HepG2 (cell line): ENCODE measurements around the gene MAGI1. TPM values are rescaled to one million over a fixed set of nuclear protein-coding genes. Genes with fewer than 3 reads are reported as not detected.

Source experiments
- ATAC-seq: fragments of 200-7000 bp; cut with Tn5 transposase; 3 replicates; pipeline ENCODE4 v1.9.1; 2020; ENCODE audit warnings: mild to moderate bottlenecking, moderate library complexity
- BruUV-seq: library from RNA; stranded (reverse); fragments of 400-500 nt; replicated peaks from 2 replicates; lab custom pipeline; 2021; lab: Mats Ljungman, UMichigan
- CTCF ChIA-PET: fragments of 300-600 bp; formaldehyde crosslinking; extraction: SDS; loops from one replicate; lab custom pipeline; 2021; ENCODE audit warnings: low total read pairs, inconsistent platforms, low intra/inter-chr PET ratio; lab: Yijun Ruan, JAX
- POLR2A ChIA-PET: fragments of 350-600 bp; sonication (Branson Sonifier 250); formaldehyde crosslinking; loops from one replicate; lab custom pipeline; 2020; ENCODE audit warnings: antibody characterized with exemption, inconsistent platforms; lab: Yijun Ruan, JAX
- DNase-seq: peaks from one replicate; pipeline ENCODE4 v3.0.0-alpha.2; 2015; ENCODE audit warnings: low spot score
- FAIRE-seq: peaks from 3 replicates; lab custom pipeline; 2011; peaks lifted over from hg19 to GRCh38; lab: Jason Lieb, UNC
- H2AFZ ChIP-seq: one replicate; pipeline ENCODE4 v1.6.1; 2011; ENCODE audit warnings: low read length, inconsistent platforms
- H3K27ac ChIP-seq: fragments of 300-600 bp; 3 replicates; pipeline ENCODE4 v1.8.0; 2011; ENCODE audit warnings: mixed run types, mild to moderate bottlenecking, mixed read lengths, low read length, inconsistent platforms; ENCODE audit not compliant: insufficient read depth; ENCODE audit errors: extremely low read length
- H3K27me3 ChIP-seq, 2 experiments: fragments of 200-600 bp in 1 of 2; 2 replicates in 1 of 2; 3 replicates in 1 of 2; pipeline versions ENCODE4 v1.6.0 to v1.8.0; 2011; ENCODE audit warnings: low read length in 2 of 2, mild to moderate bottlenecking in 2 of 2, moderate library complexity in 2 of 2, inconsistent platforms in 1 of 2; ENCODE audit not compliant: insufficient read depth in 2 of 2, control insufficient read depth in 1 of 2
- H3K36me3 ChIP-seq, 2 experiments: fragments of 200-600 bp in 1 of 2; replicated peaks in 1 of 2; 2 replicates in 1 of 2; 3 replicates in 1 of 2; pipeline versions ENCODE4 v1.5.1 to v1.8.0; 2011; ENCODE audit warnings: low read length in 2 of 2, inconsistent platforms in 1 of 2; ENCODE audit not compliant: insufficient read depth in 2 of 2, control insufficient read depth in 1 of 2
- H3K4me1 ChIP-seq: 2 replicates; pipeline ENCODE4 v1.5.1; 2012; ENCODE audit warnings: low read length, inconsistent platforms; ENCODE audit not compliant: insufficient read depth
- H3K4me2 ChIP-seq: 2 replicates; pipeline ENCODE4 v1.6.0; 2011; ENCODE audit warnings: low read depth, low read length, inconsistent platforms
- H3K4me3 ChIP-seq, 3 experiments: fragments of 200-600 bp in 1 of 3; sonication (generic), shearing (Covaris generic) in 1 of 3; replicated peaks in 1 of 3; 2 replicates each; pipeline ENCODE4 v1.5.1; 2011 to 2016; ENCODE audit warnings: low read length in 3 of 3, inconsistent platforms in 2 of 3, low read depth in 2 of 3, mild to moderate bottlenecking in 2 of 3, control low read depth in 1 of 3, mixed read lengths in 1 of 3; ENCODE audit not compliant: insufficient read depth in 1 of 3
- H3K79me2 ChIP-seq: one replicate; pipeline ENCODE4 v1.6.1; 2011; ENCODE audit warnings: low read length, inconsistent platforms; ENCODE audit not compliant: insufficient read depth
- H3K9ac ChIP-seq: 2 replicates; pipeline ENCODE4 v1.6.0; 2011; ENCODE audit warnings: mild to moderate bottlenecking, low read depth, low read length, inconsistent platforms; ENCODE audit not compliant: insufficient read depth
- H3K9me3 ChIP-seq: 2 replicates; pipeline ENCODE4 v1.5.1; 2012; ENCODE audit warnings: mild to moderate bottlenecking, low read length
- H4K20me1 ChIP-seq: 2 replicates; pipeline ENCODE4 v1.6.0; 2011; ENCODE audit warnings: inconsistent platforms, mild to moderate bottlenecking, low read length, moderate library complexity; ENCODE audit not compliant: insufficient read depth
- HDAC1 ChIP-seq: sonication (generic); formaldehyde crosslinking; IDR thresholded peaks from 2 replicates; pipeline ENCODE4 v1.5.1; 2020; ENCODE audit warnings: mild to moderate bottlenecking, missing genetic modification reagents
- SNAPC4 ChIP-seq: sonication (generic); formaldehyde crosslinking; IDR thresholded peaks from 2 replicates; pipeline ENCODE4 v1.4.0; 2020; ENCODE audit warnings: mild to moderate bottlenecking, missing genetic modification reagents
- YEATS2 ChIP-seq: sonication (generic); formaldehyde crosslinking; IDR thresholded peaks from 2 replicates; pipeline ENCODE4 v1.4.0; 2020; ENCODE audit warnings: missing genetic modification reagents, borderline replicate concordance
- ZNF672 ChIP-seq: sonication (generic); formaldehyde crosslinking; IDR thresholded peaks from 2 replicates; pipeline ENCODE4 v1.8.1; 2022; ENCODE audit warnings: missing genetic modification reagents
- ZNF816 ChIP-seq: sonication (generic); formaldehyde crosslinking; IDR thresholded peaks from 2 replicates; pipeline ENCODE4 v1.8.0; 2022; ENCODE audit warnings: missing genetic modification reagents, mild to moderate bottlenecking, borderline replicate concordance
- ZNF83 ChIP-seq: sonication (generic); formaldehyde crosslinking; IDR thresholded peaks from 2 replicates; pipeline ENCODE4 v1.4.0; 2020; ENCODE audit warnings: missing genetic modification reagents, mild to moderate bottlenecking, borderline replicate concordance
- WGBS: methylation state at CpG from one replicate; pipeline ENCODE4 v1.1.6; 2017; ENCODE audit warnings: low lambda C conversion rate; 5-methylcytosine and 5-hydroxymethylcytosine counted together
- in situ Hi-C: cut with HindIII; loops from 2 replicates; pipeline ENCODE4 v1.10.0; 2017; ENCODE audit warnings: low pct_unique_long_range_greater_than_20kb; ENCODE audit not compliant: extremely low pct_ligation_motif_present
- intact Hi-C: fragments of 100-400 bp; cut with micrococcal nuclease; formaldehyde crosslinking; loops from one replicate; pipeline ENCODE4 v1.10.0; 2022; ENCODE audit not compliant: unreplicated experiment
- polyA plus RNA-seq, 8 experiments: library from polyadenylated mRNA; depleted of rRNA in 3 of 8; stranded (reverse) in 7 of 8; unstranded in 1 of 8; fragments of >200 nt; fragmentation: Illumina TruSeq in 4 of 8; extraction: Trizol in 4 of 8; gene quantifications; 2 replicates each; pipeline versions ENCODE4 v1.2.1 to v1.2.3, GENCODE V29; 2011 to 2016; ENCODE audit warnings: low read depth in 4 of 8, missing spikeins in 1 of 8, mixed read lengths in 1 of 8; ENCODE audit not compliant: insufficient read depth in 1 of 8
- total RNA-seq, 5 experiments: library from RNA; depleted of rRNA; stranded (reverse); fragments of >200 nt; fragmentation: Illumina TruSeq; extraction: Trizol; gene quantifications; 2 replicates each; pipeline ENCODE4 v1.2.3, GENCODE V29; 2016; ENCODE audit warnings: low read depth in 1 of 5
- TF ChIP-seq, protein P1 (sequence below): IDR thresholded peaks from 2 replicates; pipeline ENCODE4 v1.6.1; 2016; ENCODE audit warnings: low read depth, control low read depth
- TF ChIP-seq, protein P2 (sequence below): sonication (generic); formaldehyde crosslinking; IDR thresholded peaks from 2 replicates; pipeline ENCODE4 v1.5.0; 2020; ENCODE audit warnings: mild to moderate bottlenecking, missing genetic modification reagents, moderate library complexity

Gene MAGI1
- total and polyA plus RNA-seq, 2 of the 13 experiments (the other 11 are each of a cell fraction or from before 2014, with no cell fraction given) = 22.2 to 26.0 TPM

GRCh38 chr3:65650247-65650646 lies 388.5 kb downstream of the MAGI1 start:
- TF ChIP-seq SNAPC4 = no peak
- TF ChIP-seq HDAC1 = no peak
- TF ChIP-seq ZNF83 (CRISPR knock-in tag) = no peak
- no peak for TF ChIP-seq YEATS2 (CRISPR knock-in tag)
- no peak for TF ChIP-seq ZNF672
- TF ChIP-seq, protein P1, sequence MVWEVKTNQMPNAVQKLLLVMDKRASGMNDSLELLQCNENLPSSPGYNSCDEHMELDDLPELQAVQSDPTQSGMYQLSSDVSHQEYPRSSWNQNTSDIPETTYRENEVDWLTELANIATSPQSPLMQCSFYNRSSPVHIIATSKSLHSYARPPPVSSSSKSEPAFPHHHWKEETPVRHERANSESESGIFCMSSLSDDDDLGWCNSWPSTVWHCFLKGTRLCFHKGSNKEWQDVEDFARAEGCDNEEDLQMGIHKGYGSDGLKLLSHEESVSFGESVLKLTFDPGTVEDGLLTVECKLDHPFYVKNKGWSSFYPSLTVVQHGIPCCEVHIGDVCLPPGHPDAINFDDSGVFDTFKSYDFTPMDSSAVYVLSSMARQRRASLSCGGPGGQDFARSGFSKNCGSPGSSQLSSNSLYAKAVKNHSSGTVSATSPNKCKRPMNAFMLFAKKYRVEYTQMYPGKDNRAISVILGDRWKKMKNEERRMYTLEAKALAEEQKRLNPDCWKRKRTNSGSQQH (CRISPR knock-in tag) = no peak
- TF ChIP-seq, protein P2, sequence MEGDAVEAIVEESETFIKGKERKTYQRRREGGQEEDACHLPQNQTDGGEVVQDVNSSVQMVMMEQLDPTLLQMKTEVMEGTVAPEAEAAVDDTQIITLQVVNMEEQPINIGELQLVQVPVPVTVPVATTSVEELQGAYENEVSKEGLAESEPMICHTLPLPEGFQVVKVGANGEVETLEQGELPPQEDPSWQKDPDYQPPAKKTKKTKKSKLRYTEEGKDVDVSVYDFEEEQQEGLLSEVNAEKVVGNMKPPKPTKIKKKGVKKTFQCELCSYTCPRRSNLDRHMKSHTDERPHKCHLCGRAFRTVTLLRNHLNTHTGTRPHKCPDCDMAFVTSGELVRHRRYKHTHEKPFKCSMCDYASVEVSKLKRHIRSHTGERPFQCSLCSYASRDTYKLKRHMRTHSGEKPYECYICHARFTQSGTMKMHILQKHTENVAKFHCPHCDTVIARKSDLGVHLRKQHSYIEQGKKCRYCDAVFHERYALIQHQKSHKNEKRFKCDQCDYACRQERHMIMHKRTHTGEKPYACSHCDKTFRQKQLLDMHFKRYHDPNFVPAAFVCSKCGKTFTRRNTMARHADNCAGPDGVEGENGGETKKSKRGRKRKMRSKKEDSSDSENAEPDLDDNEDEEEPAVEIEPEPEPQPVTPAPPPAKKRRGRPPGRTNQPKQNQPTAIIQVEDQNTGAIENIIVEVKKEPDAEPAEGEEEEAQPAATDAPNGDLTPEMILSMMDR (CRISPR knock-in tag) = no peak
- no peak for TF ChIP-seq ZNF816 (CRISPR knock-in tag)
- TF ChIP-seq, all 625 proteins: peak for 0
- Histone ChIP-seq H2AFZ (no peak overlapping the region), H3K27ac (no peak overlapping the region), H3K4me3 (no peak overlapping the region), H3K36me3 (no peaks in the 10 kb centered on the region), H3K27me3 (no peaks in the 10 kb centered on the region), H3K9ac (no peak overlapping the region), H3K9me3 (peaks cover 8% of the 10 kb centered on the region), H3K79me2 (peaks cover 29% of the 10 kb centered on the region), H4K20me1 (peaks cover 9% of the 10 kb centered on the region; the same call in 1 of the 2 replicates), H3K4me2 (no peak overlapping the region), H3K4me1 (no peaks in the 10 kb centered on the region)
- BruUV-seq = no TSS peak
- ChIA-PET POLR2A (no interaction called here), CTCF (no interaction called here)
- FAIRE-seq (no peak), DNase-seq (no peak), ATAC-seq (no peak)
- in situ Hi-C loops = no loop called here
- 98% methylated on average over 2 of the region's 2 CpGs for WGBS
- intact Hi-C loops = no loop called here
